RWPE1 (cell line): ENCODE measurements around the gene APBA2.

ENCODE experiments used
- CTCF ChIA-PET: fragments of 350-600 bp; sonication (Branson Sonifier 250); formaldehyde crosslinking; extraction: SDS; loops from one replicate; lab custom pipeline; 2021; lab: Yijun Ruan, JAX
- POLR2A ChIA-PET: fragments of 400-600 bp; formaldehyde crosslinking; extraction: SDS; loops from one replicate; lab custom pipeline; 2020; ENCODE audit warnings: antibody characterized with exemption; ENCODE audit not compliant: low non-redundant PET; lab: Yijun Ruan, JAX
- DNase-seq: peaks from one replicate; pipeline ENCODE4 v3.0.0; 2012; ENCODE audit warnings: low spot score
- H3K27ac ChIP-seq: fragments of 450-650 bp; 2 replicates; pipeline ENCODE4 v1.5.1; 2017
- CTCF ChIP-seq: fragments of 450-650 bp; conservative IDR thresholded peaks from 2 replicates; pipeline ENCODE4 v1.5.1; 2017; ENCODE audit warnings: low read depth, mild to moderate bottlenecking

The APBA2 gene

GRCh38 chr15:28977377-28978010, 91.7 kb downstream of the APBA2 start:
- TF ChIP-seq CTCF: no peak
- ChIA-PET CTCF (interaction anchor here (0.6 kb wide), 1 partner anchor 32 kb away, joined by 4 read pairs; no protein-coding TSS in a partner anchor), POLR2A (no interaction called here)
- no peak overlapping the region for H3K27ac ChIP-seq
- peak; percentile 97 for DNase-seq

DNA sequence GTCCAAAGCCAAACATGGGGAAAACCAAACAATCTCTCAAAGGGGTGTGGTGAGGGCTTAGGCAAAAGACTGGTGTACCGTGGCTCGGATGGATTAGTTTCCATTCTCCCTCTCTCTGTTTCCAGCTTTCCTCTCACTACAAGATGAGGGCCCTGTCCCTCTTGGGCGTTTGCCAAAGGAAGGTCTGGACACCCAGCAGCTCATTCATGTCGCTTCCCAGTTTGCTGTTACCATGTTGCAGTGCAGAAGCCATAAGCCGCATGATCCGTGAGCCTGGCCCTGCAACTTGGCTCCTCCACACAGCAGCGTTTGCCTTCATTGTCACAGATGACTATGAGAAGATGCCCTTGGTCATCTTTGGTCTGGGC, 92.2 kb downstream of the APBA2 start:
- POLR2A ChIA-PET: no interaction called here
- CTCF ChIA-PET: interaction anchor here (0.6 kb wide), 1 partner anchor 32 kb away, joined by 4 read pairs; no protein-coding TSS in a partner anchor
- TF ChIP-seq CTCF: no peak
- DNase-seq: no peak
- H3K27ac ChIP-seq: no peak overlapping the region

DNA sequence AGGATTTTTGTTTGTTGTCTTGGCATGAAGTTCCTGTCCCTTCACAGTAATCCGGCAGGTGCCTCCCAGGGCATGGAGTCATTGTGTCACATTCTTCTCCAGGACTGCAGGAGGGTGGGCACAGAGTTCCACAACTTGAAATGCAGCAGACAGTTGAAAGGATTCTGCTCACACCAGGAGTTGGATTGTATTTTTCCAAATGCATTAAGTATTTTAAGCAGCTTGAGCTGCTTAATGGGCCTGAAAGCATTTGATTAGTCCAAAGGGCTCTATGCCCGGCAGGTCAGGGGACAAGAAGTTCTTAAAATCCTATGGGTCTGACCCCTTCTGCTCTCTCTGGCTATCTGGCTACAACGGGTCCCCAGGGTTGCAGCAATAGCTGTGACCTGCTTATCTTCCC, 92.9 kb downstream of the APBA2 start:
- DNase-seq: no peak

DNA sequence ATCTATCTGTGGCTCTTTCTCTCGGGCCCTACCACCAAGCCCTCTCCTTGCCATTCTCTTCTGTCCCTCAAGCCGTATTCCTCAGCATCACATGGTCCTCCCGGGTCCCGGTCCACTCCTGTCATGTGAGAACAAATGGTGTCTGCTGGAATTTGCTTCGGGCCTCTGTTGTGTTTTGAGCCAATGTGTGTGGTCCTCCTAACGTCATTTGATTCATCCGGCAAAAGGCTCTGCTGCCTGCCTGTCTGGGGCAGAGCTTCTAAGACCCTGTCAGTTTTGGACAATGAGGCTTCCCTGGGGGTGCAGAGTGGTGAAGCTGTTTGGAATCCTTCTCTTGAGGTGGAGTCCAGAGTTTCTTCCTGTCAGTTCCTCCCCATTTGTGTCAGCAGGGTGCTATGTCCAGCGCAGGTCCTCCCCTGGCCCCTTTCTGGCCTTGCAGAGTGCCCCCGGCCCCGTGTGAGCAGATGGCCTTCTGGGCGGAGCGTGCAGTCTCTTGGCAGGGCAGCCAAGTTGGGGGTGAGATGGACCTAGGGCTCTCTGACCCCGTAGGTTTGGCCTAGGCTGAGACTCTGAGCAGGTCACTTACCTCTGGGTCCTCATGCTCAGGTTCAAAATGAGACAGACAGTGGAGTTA, 93.6 kb downstream of the APBA2 start:
- ChIA-PET POLR2A (no interaction called here), CTCF (no interaction called here)
- DNase-seq: no peak
- no peak for TF ChIP-seq CTCF
- H3K27ac ChIP-seq: no peak overlapping the region

More for the DNA sequence above, 92.9 kb downstream of the APBA2 start:
- ChIA-PET POLR2A (no interaction called here), CTCF (no interaction called here)
- no peak overlapping the region for H3K27ac ChIP-seq
- no peak for TF ChIP-seq CTCF

GRCh38 chr15:28980709-28981350, 95.1 kb downstream of the APBA2 start:
- POLR2A ChIA-PET: no interaction called here
- H3K27ac ChIP-seq: no peak overlapping the region
- CTCF ChIA-PET: interaction anchor here (0.7 kb wide), 1 partner anchor 109 kb away, joined by 3 read pairs; no protein-coding TSS in a partner anchor
- DNase-seq: no peak
- TF ChIP-seq CTCF: no peak

GRCh38 chr15:28981351-28981720, 95.6 kb downstream of the APBA2 start:
- no peak overlapping the region for H3K27ac ChIP-seq
- no peak for DNase-seq
- ChIA-PET POLR2A (no interaction called here), CTCF (no interaction called here)
- TF ChIP-seq CTCF: no peak
